Panc1 (cell line): ENCODE measurements around the gene NDUFAF4. TPM values are rescaled to one million over a fixed set of nuclear protein-coding genes. Genes with fewer than 3 reads are reported as not detected.

ENCODE experiments used
- ATAC-seq: fragments of 200-7000 bp; cut with Tn5 transposase; 2 replicates; pipeline ENCODE4 v1.9.1; 2020; ENCODE audit warnings: mild to moderate bottlenecking, moderate library complexity
- BruUV-seq: library from RNA; stranded (reverse); fragments of 400-500 nt; replicated peaks from 2 replicates; lab custom pipeline; 2021; lab: Mats Ljungman, UMichigan
- CTCF ChIA-PET: fragments of 300-600 bp; sonication (Branson Sonifier 250); formaldehyde crosslinking; loops from one replicate; lab custom pipeline; 2022; ENCODE audit warnings: antibody characterized with exemption; lab: Charles Lee
- POLR2A ChIA-PET: fragments of 300-600 bp; sonication (Branson Sonifier 250); formaldehyde crosslinking; loops from one replicate; lab custom pipeline; 2022; ENCODE audit warnings: antibody characterized with exemption; lab: Charles Lee
- DNase-seq: peaks from one replicate; pipeline ENCODE4 v3.0.0-alpha.2; 2010; ENCODE audit warnings: low read depth, low spot score
- H3K27ac ChIP-seq: 2 replicates; pipeline ENCODE4 v1.5.1; 2011; ENCODE audit warnings: mild to moderate bottlenecking, low read length, inconsistent platforms
- H3K27me3 ChIP-seq: fragments of 200-500 bp; sonication (Bioruptor generic); 2 replicates; pipeline ENCODE4 v1.6.0; 2014; ENCODE audit warnings: low read length, inconsistent platforms; ENCODE audit not compliant: control insufficient read depth, insufficient read depth
- H3K36me3 ChIP-seq: fragments of 200-500 bp; sonication (Bioruptor generic); 2 replicates; pipeline ENCODE4 v1.5.1; 2014; ENCODE audit warnings: inconsistent platforms, mild to moderate bottlenecking, low read length, moderate library complexity; ENCODE audit not compliant: control insufficient read depth, insufficient read depth
- H3K4me1 ChIP-seq: 2 replicates; pipeline ENCODE4 v1.5.1; 2011; ENCODE audit warnings: inconsistent platforms, mild to moderate bottlenecking, low read length, moderate library complexity; ENCODE audit not compliant: control insufficient read depth, insufficient read depth
- H3K4me3 ChIP-seq, 2 experiments: 2 replicates each; pipeline ENCODE4 v1.5.1; 2011 to 2012; ENCODE audit warnings: low read depth in 2 of 2, low read length in 2 of 2, mild to moderate bottlenecking in 2 of 2, inconsistent platforms in 1 of 2, moderate library complexity in 1 of 2
- H3K9me3 ChIP-seq: fragments of 200-500 bp; sonication (Bioruptor generic); 2 replicates; pipeline ENCODE4 v1.5.1; 2014; ENCODE audit warnings: low read depth, mild to moderate bottlenecking, inconsistent platforms, low read length, moderate library complexity; ENCODE audit not compliant: control insufficient read depth, insufficient read depth
- CTCF ChIP-seq: fragments of 450-650 bp; IDR thresholded peaks from 2 replicates; pipeline ENCODE4 v1.5.1; 2017; ENCODE audit warnings: mild to moderate bottlenecking
- POLR2AphosphoS5 ChIP-seq: IDR thresholded peaks from 2 replicates; pipeline ENCODE4 v1.6.1; 2012; ENCODE audit warnings: mild to moderate bottlenecking, low read depth, low read length, moderate library complexity
- REST ChIP-seq, 2 experiments: IDR thresholded peaks; 2 replicates each; pipeline ENCODE4 v1.6.1; 2011 to 2012; ENCODE audit warnings: low read depth in 2 of 2, control low read depth in 1 of 2, low read length in 1 of 2, mild to moderate bottlenecking in 1 of 2, moderate library complexity in 1 of 2; ENCODE audit not compliant: insufficient read depth in 1 of 2
- SIN3A ChIP-seq: IDR thresholded peaks from 2 replicates; pipeline ENCODE4 v1.6.1; 2012; ENCODE audit warnings: low read depth, mild to moderate bottlenecking, low read length, moderate library complexity, borderline replicate concordance; ENCODE audit not compliant: insufficient read depth
- TCF7L2 ChIP-seq: IDR thresholded peaks from 2 replicates; pipeline ENCODE4 v1.6.1; 2011; ENCODE audit warnings: mild to moderate bottlenecking, low read depth, low read length, inconsistent platforms
- in situ Hi-C: cut with HindIII; loops from 2 replicates; pipeline ENCODE4 v1.10.0; 2016; ENCODE audit warnings: low sequenced_read_pairs, low pct_unique_long_range_greater_than_20kb
- intact Hi-C: fragments of 100-400 bp; cut with micrococcal nuclease; formaldehyde crosslinking; loops from one replicate; pipeline ENCODE4 v1.10.0; 2022; ENCODE audit not compliant: unreplicated experiment
- total RNA-seq: library from RNA; stranded (reverse); gene quantifications from one replicate; pipeline ENCODE4 v1.2.1, GENCODE V29; 2021; ENCODE audit not compliant: unreplicated experiment

The NDUFAF4 gene
- total RNA-seq, 1 experiment from 2014 or later = 42.0 TPM

- Histone ChIP-seq H3K36me3 (no peaks in the 10 kb centered on the region), H3K4me1 (no peaks in the 10 kb centered on the region), H3K27ac (no peak overlapping the region), H3K9me3 (no peaks in the 10 kb centered on the region), H3K4me3 (no peak overlapping the region), H3K27me3 (peaks cover 28% of the 10 kb centered on the region)
- DNase-seq (no peak), ATAC-seq (no peak)
- BruUV-seq = no TSS peak
- ChIA-PET CTCF (no interaction called here), POLR2A (no interaction called here)
- intact Hi-C loops (no loop called here), in situ Hi-C loops (no loop called here)
- TF ChIP-seq REST (IDR thresholded peaks at IDR 0.05; ENCODE audit: insufficient read depth in 1 of 2, low read depth in 2 of 2, low read length in 1 of 2) (no peak), SIN3A (no peak), CTCF (no peak), TCF7L2 (no peak), POLR2AphosphoS5 (no peak)
Measured at GRCh38 chr6:96917098-96917497, 19.4 kb upstream of the NDUFAF4 start.

GRCh38 chr6:96913621-96914020, 15.9 kb upstream of the NDUFAF4 start:
- Histone ChIP-seq H3K27me3 (peaks cover 33% of the 10 kb centered on the region), H3K4me1 (no peaks in the 10 kb centered on the region), H3K27ac (no peak overlapping the region), H3K4me3 (no peak overlapping the region), H3K36me3 (no peaks in the 10 kb centered on the region), H3K9me3 (no peaks in the 10 kb centered on the region)
- no TSS peak for BruUV-seq
- ChIA-PET POLR2A (no interaction called here), CTCF (no interaction called here)
- in situ Hi-C loops (no loop called here), intact Hi-C loops (no loop called here)
- TF ChIP-seq TCF7L2 (no peak), POLR2AphosphoS5 (no peak), REST (IDR thresholded peaks at IDR 0.05; ENCODE audit: insufficient read depth in 1 of 2, low read depth in 2 of 2, low read length in 1 of 2) (no peak), CTCF (no peak), SIN3A (no peak)
- ATAC-seq = no peak
- DNase-seq = no peak
